NT2/D1 (cell line): ENCODE results near the gene PHF23.

Source experiments
- SUZ12 ChIP-seq: IDR thresholded peaks from 2 replicates; pipeline ENCODE4 v1.6.1; 2011; ENCODE audit not compliant: insufficient read length, insufficient read depth; ENCODE audit errors: extremely low read depth
- YY1 ChIP-seq: IDR thresholded peaks from 2 replicates; pipeline ENCODE4 v1.6.1; 2011; ENCODE audit not compliant: insufficient read length, insufficient read depth
- ZNF274 ChIP-seq: IDR thresholded peaks from 2 replicates; pipeline ENCODE4 v1.6.1; 2011; ENCODE audit warnings: mild to moderate bottlenecking, low read depth, low read length

- TF ChIP-seq YY1 (no peak), ZNF274 (no peak), SUZ12 (no peak)
Observed at GRCh38 chr17:7218166-7218565, 21.1 kb downstream of the PHF23 start.
